Stomach (tissue), 4 donors: Measurements from ENCODE around the gene CALN1.

Experiments used
- POLR2AphosphoS5 ChIP-seq, 3 donors: sonication (generic); formaldehyde crosslinking; IDR thresholded peaks; one replicate each; pipeline ENCODE4 v1.6.1; 2016; ENCODE audit warnings: antibody characterized with exemption in 3 of 3
- TF ChIP-seq, protein P1 (sequence below), 7 experiments: fragments of 450-650 bp in 4 of 7; fragments of 200-600 bp in 3 of 7; sonication (generic) in 3 of 7; IDR thresholded peaks; one replicate each; pipeline ENCODE4 v1.5.1; 2016 to 2019; ENCODE audit warnings: antibody characterized with exemption in 7 of 7, control low read depth in 2 of 7, mild to moderate bottlenecking in 1 of 7

- TF ChIP-seq POLR2AphosphoS5 (IDR thresholded peaks at IDR 0.05) = no peak
- TF ChIP-seq, protein P1, sequence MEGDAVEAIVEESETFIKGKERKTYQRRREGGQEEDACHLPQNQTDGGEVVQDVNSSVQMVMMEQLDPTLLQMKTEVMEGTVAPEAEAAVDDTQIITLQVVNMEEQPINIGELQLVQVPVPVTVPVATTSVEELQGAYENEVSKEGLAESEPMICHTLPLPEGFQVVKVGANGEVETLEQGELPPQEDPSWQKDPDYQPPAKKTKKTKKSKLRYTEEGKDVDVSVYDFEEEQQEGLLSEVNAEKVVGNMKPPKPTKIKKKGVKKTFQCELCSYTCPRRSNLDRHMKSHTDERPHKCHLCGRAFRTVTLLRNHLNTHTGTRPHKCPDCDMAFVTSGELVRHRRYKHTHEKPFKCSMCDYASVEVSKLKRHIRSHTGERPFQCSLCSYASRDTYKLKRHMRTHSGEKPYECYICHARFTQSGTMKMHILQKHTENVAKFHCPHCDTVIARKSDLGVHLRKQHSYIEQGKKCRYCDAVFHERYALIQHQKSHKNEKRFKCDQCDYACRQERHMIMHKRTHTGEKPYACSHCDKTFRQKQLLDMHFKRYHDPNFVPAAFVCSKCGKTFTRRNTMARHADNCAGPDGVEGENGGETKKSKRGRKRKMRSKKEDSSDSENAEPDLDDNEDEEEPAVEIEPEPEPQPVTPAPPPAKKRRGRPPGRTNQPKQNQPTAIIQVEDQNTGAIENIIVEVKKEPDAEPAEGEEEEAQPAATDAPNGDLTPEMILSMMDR (IDR thresholded peaks at IDR 0.05) = no peak
Measured at GRCh38 chr7:72429316-72429715, 17.2 kb upstream of the CALN1 start.
